EL (cell line): ENCODE measurements around the gene SULF2.
A peak's percentile ranks its signal among the peaks of the same experiment; 100 is the strongest.

Experiments used
- DNase-seq: peaks from one replicate; pipeline ENCODE4 v3.0.0-alpha.2; 2016

SULF2 gene

GRCh38 chr20:47705497-47705856, 79.8 kb downstream of the SULF2 start:
- no peak for DNase-seq

GRCh38 chr20:47704746-47705496, 80.4 kb downstream of the SULF2 start:
- peak; percentile 23 for DNase-seq

GRCh38 chr20:47703748-47704147, 81.5 kb downstream of the SULF2 start:
- DNase-seq: peak; percentile 33

GRCh38 chr20:47701612-47702011, 83.7 kb downstream of the SULF2 start:
- peak; percentile 90 for DNase-seq

- no peak for DNase-seq
Observed at GRCh38 chr20:47700327-47700726, 85.0 kb downstream of the SULF2 start.

- no peak for DNase-seq
Observed at GRCh38 chr20:47699818-47700217, 85.5 kb downstream of the SULF2 start.

GRCh38 chr20:47698142-47698541, 87.1 kb downstream of the SULF2 start:
- DNase-seq: no peak

GRCh38 chr20:47696856-47697255, 88.4 kb downstream of the SULF2 start:
- DNase-seq: no peak

GRCh38 chr20:47694021-47694818, 91.1 kb downstream of the SULF2 start:
- DNase-seq: no peak

GRCh38 chr20:47691625-47692024, 93.7 kb downstream of the SULF2 start:
- DNase-seq: no peak

- no peak for DNase-seq
Observed at GRCh38 chr20:47689731-47690130, 95.5 kb downstream of the SULF2 start.

GRCh38 chr20:47688385-47689381, 96.6 kb downstream of the SULF2 start:
- DNase-seq: no peak

- no peak for DNase-seq
Observed at GRCh38 chr20:47687095-47687987, 97.9 kb downstream of the SULF2 start.

GRCh38 chr20:47686545-47686944, 98.7 kb downstream of the SULF2 start:
- DNase-seq: no peak

GRCh38 chr20:47684306-47685080, 100.8 kb downstream of the SULF2 start:
- no peak for DNase-seq

GRCh38 chr20:47682916-47683315, 102.4 kb downstream of the SULF2 start:
- no peak for DNase-seq

GRCh38 chr20:47682028-47682783, 103.1 kb downstream of the SULF2 start:
- peak; percentile 44 for DNase-seq

- DNase-seq: peak; percentile 52
Observed at GRCh38 chr20:47680804-47681529, 104.3 kb downstream of the SULF2 start.

- no peak for DNase-seq
Observed at GRCh38 chr20:47679462-47679861, 105.8 kb downstream of the SULF2 start.

GRCh38 chr20:47678536-47678935, 106.7 kb downstream of the SULF2 start:
- DNase-seq: no peak
